Measurements from ENCODE around the gene ATF7. TPM values are rescaled to one million over a fixed set of nuclear protein-coding genes. Genes with fewer than 3 reads are reported as not detected.
A peak's percentile ranks its signal among the peaks of the same experiment; 100 is the strongest.

ATF7 gene
- total and polyA plus RNA-seq, 2 of the 13 experiments (the other 11 are each of a cell fraction or from before 2014, with no cell fraction given), result 9.6 to 16.2 TPM

DNA sequence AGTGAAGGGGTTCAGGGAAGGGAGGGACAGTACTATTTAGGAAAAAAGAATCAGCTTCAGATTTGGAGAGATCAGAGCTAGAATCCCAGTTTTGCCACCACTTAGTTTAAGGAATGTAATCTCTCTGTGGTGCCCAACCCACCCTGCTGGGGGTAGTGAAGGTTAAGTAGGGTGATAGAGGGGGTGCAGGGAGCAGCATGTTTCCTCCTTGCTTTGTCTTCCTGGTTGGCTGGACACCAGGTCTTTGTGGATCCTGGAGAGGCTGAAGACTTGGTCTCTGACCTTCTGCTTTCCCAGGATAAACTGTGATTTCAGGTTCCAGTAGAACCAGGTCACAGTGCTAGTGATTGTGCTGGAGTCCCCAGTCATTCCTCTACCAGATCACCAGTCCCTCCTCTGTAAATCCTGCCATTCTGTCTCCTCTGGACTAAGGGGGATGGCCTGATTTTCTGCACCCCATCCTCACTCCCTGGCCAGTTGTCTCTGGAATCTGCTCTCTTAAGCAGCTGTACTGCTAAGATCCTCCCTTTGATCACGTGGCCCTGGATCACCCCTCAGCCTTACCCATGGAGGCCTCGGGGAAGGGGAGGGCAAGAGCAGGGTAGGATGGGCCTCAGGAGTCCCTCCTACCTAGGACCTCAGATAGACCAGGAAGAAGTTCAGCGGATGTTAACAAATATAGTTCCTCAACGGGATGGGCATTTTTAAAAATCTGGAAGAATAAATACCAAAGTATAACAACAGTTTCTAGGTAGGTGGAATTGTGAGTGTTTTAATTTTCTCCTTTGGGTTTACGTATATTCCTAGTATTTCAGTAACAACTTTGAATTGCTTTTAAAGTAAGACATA lies 130.1 kb downstream of the ATF7 start (continued):
- TF ChIP-seq, protein P1, sequence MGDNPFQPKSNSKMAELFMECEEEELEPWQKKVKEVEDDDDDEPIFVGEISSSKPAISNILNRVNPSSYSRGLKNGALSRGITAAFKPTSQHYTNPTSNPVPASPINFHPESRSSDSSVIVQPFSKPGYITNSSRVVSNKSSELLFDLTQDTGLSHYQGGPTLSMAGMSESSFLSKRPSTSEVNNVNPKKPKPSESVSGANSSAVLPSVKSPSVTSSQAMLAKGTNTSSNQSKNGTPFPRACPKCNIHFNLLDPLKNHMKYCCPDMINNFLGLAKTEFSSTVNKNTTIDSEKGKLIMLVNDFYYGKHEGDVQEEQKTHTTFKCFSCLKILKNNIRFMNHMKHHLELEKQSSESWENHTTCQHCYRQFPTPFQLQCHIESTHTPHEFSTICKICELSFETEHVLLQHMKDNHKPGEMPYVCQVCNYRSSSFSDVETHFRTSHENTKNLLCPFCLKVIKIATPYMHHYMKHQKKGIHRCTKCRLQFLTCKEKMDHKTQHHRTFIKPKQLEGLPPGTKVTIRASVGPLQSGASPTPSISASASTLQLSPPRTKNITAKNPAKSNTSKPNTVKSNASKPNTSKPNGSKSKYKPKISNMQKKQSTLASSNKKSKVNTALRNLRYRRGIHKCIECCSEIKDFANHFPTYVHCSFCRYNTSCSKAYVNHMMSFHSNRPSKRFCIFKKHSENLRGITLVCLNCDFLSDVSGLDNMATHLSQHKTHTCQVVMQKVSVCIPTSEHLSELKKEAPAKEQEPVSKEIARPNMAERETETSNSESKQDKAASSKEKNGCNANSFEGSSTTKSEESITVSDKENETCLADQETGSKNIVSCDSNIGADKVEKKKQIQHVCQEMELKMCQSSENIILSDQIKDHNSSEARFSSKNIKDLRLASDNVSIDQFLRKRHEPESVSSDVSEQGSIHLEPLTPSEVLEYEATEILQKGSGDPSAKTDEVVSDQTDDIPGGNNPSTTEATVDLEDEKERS (CRISPR knock-in tag; IDR thresholded peaks at IDR 0.05), result no peak
- TF ChIP-seq ZNF580 (CRISPR knock-in tag; IDR thresholded peaks at IDR 0.05; ENCODE audit: borderline replicate concordance, low read depth) (peak; percentile 43; the same call in 1 of the 2 replicates), SALL2 (CRISPR knock-in tag; IDR thresholded peaks at IDR 0.05) (no peak), ZNF33B (CRISPR knock-in tag; IDR thresholded peaks at IDR 0.05) (0 out of 2 replicates have a peak, but pooled peaks have one; percentile 25)
- TF ChIP-seq, protein P2, sequence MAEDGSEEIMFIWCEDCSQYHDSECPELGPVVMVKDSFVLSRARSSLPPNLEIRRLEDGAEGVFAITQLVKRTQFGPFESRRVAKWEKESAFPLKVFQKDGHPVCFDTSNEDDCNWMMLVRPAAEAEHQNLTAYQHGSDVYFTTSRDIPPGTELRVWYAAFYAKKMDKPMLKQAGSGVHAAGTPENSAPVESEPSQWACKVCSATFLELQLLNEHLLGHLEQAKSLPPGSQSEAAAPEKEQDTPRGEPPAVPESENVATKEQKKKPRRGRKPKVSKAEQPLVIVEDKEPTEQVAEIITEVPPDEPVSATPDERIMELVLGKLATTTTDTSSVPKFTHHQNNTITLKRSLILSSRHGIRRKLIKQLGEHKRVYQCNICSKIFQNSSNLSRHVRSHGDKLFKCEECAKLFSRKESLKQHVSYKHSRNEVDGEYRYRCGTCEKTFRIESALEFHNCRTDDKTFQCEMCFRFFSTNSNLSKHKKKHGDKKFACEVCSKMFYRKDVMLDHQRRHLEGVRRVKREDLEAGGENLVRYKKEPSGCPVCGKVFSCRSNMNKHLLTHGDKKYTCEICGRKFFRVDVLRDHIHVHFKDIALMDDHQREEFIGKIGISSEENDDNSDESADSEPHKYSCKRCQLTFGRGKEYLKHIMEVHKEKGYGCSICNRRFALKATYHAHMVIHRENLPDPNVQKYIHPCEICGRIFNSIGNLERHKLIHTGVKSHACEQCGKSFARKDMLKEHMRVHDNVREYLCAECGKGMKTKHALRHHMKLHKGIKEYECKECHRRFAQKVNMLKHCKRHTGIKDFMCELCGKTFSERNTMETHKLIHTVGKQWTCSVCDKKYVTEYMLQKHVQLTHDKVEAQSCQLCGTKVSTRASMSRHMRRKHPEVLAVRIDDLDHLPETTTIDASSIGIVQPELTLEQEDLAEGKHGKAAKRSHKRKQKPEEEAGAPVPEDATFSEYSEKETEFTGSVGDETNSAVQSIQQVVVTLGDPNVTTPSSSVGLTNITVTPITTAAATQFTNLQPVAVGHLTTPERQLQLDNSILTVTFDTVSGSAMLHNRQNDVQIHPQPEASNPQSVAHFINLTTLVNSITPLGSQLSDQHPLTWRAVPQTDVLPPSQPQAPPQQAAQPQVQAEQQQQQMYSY (CRISPR knock-in tag; IDR thresholded peaks at IDR 0.05), result no peak

Measured in HepG2 (cell line).